ENCODE data around the gene CYP11A1.
"Not testable (repeated sequence)": the region's sequence is repeated elsewhere in the genome, so short reads cannot be mapped to it uniquely, and the experiment has no call there.

CYP11A1 gene

DNA sequence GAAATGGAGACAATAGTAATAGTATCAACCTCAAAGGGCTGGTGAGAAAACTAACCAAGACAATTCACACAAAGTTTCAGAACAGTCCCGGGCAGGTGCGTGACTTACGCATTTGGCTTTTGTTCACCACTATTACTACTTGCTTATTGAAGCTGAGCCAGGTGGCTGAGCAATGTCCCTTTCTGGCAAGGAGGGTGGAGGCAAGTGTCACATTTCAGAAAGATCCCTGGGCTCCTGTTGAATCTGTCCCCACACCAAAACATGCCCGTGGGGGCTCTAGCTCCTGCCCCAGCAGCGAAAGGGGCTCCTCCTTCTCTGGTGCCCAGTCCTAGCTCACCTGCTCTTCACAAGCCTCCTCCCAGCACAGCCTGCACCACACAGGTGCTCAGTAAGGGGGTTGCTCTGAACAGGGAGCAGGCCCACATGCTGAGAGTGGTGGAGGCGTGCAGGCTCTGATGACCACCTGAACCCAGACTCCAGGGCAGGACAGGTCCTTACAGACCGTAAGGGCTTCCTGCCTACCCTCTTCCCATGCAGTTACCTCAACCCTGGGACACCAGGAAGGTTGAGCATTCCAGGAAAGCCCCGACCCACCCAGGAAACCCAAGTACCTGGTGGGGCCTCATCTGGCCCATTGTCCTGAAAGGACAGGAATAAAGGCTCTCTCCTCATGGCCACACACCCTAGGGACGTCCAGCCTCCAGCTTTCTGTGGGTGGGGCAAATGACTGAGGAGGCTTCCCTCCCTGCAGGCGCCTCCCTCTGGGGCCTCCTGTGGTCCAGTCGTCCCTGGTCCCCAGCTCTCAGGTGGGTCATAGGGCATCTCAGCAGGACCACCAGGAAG lies 33.7 kb upstream of the CYP11A1 start:
- no peak for DNase-seq (ENCODE audit: low read depth)

DNA sequence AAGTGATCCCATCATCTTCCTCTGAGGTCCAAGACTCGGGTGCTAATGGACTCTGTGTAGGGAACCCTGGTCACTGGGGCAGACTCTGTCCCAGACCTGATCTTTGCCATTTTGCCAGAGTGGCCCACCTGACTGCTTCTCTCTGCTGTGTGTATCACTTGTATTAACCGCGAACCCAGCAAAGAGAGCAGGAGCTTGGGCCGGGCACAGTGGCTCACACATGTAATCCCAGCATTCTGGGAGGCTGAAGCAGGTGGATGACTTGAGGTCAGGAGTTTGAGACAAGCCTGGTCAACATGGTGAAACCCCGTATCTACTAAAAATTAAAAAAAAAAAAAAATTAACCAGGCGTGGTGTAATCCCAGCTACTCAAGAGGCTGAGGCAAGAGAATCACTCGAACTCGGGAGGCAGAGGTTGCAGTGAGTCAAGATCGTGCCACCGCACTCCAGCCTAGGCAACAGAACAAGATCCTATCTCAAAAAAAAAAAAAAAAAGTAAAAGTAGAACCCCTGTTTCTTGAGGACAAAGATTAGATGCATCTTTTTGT lies 32.9 kb upstream of the CYP11A1 start:
- DNase-seq (ENCODE audit: low read depth): no peak

DNA sequence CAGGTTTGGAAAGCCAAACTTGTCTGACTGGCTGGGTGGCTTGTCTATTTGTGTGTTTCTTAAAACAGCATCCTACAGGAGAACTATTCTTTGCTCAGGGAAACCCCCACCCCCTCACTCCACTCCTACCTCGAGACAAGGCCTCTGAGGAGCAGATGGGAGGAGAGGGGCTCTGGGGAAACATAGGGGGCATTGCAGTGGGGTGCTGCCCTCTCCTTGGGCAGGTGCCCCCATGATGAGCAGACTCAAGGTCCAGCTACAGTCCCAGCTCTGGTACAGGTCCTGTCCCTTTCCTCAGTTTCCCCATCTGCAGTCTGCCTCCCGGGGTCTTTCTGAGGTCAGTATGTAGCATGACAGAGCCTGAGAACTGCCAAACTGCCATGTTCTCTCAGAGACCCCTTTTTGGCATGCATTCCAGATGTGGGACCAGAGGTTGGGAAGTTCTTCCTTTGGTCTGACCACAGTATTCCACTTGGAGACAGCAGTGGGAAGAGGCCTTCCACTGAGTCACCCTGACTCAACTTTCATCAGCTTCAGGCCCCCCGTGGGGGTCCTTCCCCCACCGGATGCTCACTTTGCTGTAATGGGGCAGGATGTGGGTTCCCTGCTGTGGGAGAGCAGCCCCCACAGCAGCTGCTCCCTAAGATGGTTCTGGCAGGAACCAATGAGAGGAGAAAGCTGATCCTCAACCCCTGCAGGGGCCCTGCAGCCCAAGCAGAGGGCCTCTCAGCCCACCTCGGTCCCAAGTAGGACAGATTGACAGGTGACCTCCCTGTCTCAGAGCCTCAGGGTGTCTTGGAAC lies 32.3 kb upstream of the CYP11A1 start:
- no peak for DNase-seq (ENCODE audit: low read depth)

DNA sequence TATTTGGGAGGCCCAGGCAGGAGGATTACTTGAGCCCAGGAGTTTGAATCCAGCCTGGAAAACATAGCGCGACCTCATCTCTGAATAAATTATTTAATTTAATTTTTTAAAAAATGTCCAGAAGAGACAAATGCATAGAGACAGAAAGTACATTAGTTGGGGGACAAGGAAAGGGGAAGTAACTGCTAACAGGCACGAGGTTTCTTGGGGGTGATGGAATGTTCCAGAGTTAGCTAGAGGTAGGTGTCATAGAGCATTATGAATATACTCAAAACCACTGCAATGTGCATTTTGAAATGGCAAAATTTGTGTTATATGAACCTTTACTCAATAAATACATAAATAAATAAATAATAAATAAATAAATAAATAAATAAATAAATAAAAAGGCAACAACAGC lies 31.7 kb upstream of the CYP11A1 start:
- DNase-seq (ENCODE audit: low read depth): no peak

DNA sequence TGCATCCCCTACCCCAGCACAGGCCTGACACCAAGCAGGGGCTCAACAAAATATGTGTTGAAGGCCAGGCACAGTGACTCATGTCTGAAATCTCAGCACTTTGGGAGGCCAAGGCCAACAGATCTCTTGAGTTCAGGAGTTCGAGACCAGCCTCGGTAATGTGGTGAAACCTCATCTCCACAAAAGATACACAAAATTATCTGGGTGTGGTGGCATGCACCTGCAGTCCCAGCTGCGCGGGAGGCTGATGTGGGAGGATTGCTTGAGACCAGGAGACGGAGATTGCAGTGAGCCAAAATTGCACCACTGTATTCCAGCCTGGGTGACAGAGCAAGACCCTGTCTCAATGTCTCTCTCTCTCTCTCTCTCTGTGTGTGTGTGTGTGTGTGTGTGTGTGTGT lies 30.7 kb upstream of the CYP11A1 start:
- DNase-seq (ENCODE audit: low read depth): no peak

DNA sequence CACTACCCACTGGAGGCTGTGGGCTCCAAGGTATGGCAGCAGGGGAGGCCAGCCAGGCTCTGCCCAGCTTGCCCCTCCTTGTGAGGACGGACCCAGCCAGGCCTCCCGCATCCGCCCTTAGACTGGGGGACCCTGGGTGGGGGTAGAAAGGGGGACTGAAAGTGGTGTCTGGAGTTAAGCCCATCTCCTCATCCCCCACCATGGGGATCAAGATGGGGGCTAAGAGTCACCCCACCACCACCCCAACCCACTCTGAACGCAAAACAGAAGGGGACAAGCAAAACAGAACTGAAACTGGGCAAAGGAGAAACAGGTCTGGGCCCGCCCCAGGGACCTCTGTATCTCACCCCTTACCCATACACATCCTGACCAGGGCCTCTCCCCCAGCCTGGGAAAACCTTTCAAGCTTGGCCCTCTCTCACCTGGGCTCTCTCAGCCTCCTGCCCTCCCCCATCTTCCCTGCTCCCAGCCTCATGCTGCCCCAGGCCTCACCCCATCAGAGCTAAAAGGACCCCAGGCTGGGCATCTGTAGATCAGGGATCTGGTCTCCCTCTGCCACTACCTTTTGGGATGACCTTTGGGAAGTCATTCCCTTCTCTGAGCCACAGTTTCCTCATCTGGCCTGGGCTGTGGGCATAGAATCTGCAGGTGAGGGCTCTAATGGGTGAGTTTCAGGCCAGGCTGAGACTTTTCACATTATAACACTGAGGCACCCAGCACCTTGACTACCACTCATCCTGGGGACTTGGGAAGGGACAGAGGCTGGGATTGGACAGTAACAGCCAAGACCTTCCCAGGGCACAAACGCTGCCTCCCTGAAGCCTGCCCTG lies 30.0 kb upstream of the CYP11A1 start:
- DNase-seq (ENCODE audit: low read depth): no peak

DNA sequence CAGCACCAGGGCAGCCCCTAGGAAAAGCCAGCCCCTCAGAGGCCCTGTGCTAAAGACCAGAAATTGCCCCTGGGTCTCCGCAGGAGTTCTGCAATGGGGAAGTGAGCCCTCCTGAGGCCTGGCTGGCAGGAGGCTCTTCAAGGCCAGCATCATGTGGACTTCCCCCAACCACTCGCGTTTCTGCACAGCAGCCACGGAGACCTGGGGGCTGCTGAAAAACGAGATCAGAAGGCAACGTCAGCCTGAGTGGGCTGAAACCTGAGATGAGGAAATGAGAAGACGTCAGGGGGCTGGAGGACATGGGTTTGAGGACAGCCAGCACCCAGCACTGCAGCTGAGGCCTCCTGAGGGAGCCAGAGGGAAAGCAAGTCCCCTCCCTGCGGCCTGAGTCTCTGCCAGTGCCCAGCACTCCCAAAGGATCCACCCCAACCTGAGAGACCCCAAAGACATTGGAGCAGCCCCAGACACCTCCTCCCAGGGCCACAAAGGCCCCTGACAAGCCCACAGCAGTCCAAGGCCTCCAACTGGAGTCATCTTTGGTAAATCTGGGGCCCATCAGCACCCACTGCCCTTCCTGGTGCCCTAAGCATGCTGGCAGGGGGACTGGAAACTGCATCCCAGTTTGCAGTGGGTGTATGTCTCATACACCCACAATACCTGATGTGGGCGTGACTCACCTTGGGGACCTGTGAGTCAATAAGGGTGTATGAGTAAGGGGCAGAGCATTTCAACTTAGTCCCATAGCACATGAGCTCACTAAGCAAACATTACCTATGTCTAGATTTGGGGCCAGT lies 29.2 kb upstream of the CYP11A1 start:
- DNase-seq (ENCODE audit: low read depth): no peak

DNA sequence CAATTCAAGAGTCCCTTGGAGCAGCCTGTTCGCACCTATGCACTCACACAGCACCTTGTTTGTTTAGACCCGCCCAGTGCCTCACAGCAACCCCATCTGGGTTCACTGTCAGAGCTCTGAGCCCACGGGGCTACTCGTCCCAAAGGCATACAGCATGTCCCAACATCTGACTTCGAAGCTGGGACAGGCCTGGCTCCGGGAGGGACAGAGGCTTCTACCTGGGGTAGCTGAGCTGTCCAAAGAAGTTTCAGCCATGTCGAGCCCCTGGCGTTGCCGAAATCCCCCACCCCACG lies 28.6 kb upstream of the CYP11A1 start:
- no peak for DNase-seq (ENCODE audit: low read depth)

DNA sequence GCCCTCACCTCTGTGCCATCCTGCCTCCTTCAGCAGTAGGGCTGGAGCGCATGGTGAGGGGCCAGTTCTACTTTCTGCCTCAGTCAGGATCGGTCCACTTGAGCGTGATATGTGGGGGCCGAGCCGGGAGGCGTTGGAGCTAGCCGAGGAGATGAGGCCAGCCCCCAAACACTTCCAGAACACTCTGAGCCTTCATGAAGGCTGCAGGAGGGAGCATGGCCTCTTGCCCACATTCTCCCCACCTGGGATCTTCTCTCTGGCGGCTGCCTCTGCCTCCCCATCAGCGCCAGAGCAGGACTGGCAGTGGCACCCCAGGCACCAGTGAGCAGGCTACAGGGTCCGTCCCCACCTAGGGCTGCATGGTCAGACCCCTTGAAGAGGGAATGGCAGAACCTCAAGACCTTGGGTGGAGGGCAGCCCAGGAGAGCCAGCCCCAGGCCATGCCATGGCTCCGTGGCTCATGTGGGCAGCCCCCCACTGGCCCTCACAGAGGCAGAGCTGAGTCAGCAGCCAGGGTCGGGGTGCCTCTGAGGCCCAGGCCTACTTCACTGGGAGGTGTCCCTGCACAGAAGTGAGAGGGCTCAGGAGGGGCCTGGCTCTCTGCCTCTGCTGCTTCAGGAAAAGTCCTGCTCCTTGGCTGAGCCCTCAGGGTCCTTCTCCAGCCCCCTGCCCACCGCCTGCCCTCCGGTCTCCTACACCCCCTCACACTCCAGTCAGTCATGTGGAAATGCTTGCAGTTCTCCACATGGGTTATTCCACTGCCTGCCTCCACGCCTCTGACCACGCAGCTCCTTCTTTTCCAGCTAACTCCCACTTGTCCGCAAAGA lies 28.1 kb upstream of the CYP11A1 start:
- no peak for DNase-seq (ENCODE audit: low read depth)

DNA sequence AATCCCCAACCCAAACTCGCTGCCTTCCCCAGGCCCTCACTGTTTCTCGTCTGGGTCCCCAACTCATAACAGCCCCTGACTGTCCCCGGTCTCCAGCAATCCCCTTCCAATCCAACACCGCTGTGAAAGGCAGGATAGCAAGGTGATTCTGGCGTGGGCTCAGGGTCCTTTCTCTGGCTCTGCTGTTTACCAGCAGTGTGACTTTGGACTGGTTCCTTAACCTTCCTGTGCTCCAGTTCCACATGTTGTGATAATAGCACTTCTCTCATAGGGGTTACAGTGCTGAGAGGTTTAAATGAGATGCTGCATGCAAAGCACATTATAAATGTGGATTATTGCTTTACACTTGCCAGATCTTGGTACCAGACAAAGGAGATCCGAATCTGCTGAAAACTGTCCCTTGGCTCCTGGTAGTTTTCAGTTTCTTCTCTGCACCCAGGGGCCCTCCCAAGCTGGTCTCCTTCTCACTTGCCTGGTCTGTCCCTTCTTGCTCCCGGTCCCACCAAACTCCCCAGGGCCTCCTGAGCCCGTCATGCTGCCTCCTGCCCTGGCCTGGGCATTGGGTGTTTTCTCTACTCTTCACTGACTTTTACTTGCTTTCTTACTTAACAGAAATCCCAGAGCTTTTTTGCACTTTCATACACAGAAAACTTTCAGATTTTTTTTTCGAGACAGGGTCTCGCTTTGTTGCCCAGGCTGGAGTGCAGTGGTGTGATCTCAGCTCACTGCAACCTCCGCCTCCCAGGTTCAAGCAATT lies 26.8 kb upstream of the CYP11A1 start:
- no peak for DNase-seq (ENCODE audit: low read depth)

DNA sequence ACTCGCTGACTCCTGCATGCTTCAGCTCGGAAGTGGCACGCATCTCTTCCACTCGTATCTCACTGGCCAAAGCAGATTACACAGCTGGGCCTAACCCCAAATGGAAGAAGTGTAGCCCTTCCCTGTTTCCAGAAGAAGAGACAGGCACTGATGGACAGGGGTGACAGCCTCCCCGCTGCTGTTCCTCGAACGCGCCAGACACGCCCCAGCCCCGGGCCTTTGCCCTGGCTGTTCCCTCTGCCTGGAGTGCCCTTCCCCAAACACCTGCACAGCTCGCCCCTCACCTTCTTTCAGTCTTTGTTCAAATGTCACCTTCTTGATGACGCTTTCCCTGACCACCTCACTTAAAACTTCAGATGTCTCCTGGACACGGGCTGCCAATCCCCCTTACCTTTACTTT lies 26.0 kb upstream of the CYP11A1 start:
- no peak for DNase-seq (ENCODE audit: low read depth)

DNA sequence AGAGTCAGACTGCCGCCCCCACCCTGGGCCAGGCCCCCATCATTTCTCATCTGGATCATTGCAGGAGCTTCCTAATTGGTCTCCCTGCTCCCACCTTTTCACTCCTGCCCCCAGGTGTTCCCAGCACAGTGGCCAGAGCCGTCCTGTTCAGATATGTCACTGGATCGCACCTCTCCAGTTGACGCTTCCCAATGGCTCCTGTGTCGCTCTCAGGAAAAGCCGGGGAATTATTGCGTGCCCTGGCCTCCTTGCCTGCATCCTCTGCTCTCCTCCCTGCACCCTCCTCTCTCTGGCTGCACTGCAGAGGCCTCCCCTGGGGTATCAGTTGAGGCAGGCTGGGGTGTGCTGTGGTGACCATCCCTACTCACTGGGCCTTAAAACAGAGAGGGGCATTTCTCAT lies 25.5 kb upstream of the CYP11A1 start:
- DNase-seq (ENCODE audit: low read depth): no peak

DNA sequence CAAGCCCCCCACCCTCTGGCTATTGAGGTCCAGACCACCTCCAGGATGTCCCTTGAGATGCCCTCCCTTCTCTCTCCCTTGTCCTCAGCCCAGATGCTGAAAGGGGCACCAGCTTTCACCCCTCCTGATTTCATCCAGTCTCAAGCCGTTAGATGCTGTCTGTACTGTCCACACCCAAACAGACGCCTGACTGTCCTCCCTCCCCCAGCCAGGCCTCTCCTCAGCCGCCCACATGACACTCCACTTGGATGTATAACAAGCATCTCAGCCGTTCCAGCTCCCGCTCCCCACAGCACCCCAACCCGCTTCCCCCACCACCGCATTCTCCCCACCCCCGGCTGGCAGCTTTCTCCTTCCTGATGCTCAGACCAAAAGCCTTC lies 25.0 kb upstream of the CYP11A1 start:
- DNase-seq (ENCODE audit: low read depth): no peak

DNA sequence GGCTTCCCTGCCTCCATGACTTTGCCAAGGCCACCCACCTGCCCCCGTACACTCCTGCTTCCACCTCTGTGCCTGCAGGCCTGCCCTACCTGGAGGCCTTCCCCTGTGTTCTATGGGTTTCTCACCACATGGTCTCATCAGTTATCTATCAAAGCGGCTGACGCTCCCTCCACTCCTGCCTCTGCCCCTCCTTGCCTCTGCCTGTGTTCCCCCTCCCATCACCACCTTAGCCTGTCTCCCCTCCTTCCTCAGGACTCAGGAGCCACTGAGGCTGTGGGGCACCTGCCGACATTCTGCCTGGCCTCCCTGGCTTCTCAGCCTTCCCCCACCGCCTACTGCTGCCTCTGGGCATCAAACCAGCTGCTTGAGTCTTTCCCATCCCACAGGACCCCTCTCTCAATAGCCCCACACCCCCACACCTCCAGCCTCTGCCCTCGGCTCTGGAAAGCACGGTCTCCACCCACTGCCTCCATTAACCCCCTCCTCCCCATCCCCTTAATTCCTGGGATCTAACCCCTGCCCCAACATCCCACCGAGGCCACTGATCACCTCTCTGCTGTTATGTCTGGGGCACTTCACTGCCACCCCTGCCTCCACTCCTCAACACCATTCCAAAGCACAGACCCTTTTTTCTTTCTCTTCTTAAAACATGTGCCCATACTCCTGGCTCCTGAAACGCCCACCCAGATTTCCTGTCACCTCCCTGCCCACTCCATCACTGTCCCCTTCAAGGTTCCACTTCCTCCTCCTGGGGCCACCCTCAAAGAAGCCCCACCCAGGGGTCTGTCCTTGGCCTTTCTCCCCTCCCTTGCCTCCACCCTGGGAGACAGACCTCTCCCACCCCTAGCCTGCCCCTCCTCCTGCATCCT lies 24.4 kb upstream of the CYP11A1 start:
- DNase-seq (ENCODE audit: low read depth): no peak

DNA sequence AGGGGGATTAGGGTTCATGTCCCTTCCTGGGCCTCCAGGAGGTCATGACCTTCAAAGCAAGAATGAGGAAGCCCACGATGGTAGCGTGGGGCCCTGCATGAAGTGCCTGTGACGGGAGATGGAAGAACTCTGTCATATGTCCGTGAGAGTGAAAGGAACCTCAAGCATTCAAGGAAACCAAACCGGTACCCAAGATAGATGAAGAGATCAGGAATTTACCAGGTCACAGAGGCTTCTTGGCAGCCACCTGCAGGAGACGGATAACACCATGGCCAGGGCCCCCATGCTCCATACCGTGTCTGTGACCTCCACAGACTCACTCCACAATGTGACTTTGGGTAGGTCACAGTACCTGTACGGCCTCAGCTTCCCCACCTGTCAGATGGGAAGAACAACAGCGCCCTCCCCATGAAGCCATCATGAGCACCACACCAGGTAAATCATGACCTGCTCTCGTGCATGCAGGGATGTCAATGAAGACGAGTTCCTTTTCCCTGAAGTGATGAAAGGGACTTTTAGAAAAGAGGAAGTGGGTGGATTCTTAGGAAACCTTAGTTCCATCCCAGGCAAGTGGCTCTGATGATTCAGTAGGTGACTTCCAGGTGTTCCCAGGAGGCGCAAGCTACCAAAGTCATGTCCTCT lies 23.3 kb upstream of the CYP11A1 start:
- DNase-seq (ENCODE audit: low read depth): no peak

DNA sequence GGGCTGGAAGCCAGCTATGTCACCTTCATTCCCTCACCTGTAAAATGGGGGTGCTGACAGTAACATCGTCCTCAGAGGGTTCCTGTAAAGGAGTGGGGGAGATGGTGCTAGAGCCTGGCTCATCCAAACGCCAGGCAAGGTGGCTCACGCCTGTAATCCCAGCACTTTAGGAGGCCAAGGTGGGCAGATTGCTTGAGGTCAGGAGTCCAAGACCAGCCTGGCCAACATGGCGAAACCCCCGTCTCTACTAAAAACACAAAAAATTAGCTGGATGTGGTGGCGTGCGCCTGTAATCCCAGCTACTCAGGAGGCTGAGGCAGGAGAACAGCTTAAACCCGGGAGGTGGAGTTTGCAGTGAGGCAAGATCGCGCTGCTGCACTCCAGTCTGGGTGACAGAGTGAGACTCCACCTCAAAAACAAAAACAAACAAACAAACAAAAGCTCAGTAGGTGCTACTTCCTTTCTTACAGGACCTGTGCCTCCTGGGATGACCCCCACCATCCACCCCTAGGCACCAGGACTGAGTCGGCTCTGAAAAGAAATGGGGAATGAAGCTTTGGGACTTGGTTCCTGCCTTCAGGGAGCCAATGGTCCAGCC lies 22.7 kb upstream of the CYP11A1 start:
- DNase-seq (ENCODE audit: low read depth): not testable (repeated sequence)

DNA sequence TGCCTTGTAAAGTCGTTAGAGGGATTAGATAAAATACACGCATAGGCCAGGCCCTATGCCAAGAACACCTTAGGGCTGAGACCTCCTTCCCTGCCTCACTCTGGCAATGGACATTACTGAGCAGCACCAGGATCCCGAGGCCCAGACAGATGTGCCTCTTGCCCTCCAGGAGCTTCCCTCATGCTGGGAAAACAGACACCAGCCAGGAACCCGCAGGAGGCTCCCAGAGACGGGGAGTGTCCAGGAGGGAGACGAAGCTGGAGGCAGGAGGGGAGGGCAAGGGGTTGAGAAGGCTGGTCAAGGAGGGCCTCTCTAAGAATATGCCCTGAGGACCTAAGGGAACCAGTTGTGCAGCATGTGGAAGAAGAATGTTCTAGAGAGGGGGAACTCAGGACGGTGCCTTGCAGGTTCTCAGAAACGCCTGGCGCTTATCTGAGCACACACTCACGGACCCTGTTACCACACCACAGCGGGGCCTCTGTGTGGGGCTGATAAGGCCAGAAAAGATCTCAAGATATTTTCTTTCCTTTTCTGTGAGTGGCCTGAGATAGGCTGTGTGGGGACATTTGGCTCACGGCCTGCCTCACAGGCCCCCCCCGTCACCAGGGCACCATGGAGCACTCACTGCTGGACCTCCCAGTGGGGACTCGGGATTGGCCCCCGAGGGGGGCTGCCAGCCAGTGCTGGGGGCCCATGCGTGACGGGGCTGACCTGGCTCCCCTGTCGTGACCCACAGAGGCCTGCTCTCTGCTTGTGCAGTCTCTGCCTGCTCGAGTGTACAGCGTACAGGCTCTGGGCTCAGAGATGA lies 22.0 kb upstream of the CYP11A1 start:
- DNase-seq (ENCODE audit: low read depth): no peak

All from GM04503 (cell line).